BE2C (cell line): ENCODE measurements around the gene RETREG1.

ENCODE experiments used
- DNase-seq: peaks from one replicate; pipeline ENCODE4 v3.0.0-alpha.2; 2020
- H3K27me3 ChIP-seq: fragments of 250-450 bp; sonication (Bioruptor Pico); 2 replicates; pipeline ENCODE4 v1.5.1; 2020; ENCODE audit warnings: mild to moderate bottlenecking
- H3K36me3 ChIP-seq: fragments of 250-450 bp; sonication (Bioruptor Pico); 2 replicates; pipeline ENCODE4 v1.5.1; 2020; ENCODE audit warnings: mild to moderate bottlenecking
- H3K4me1 ChIP-seq: fragments of 250-450 bp; sonication (Bioruptor Pico); 2 replicates; pipeline ENCODE4 v1.5.1; 2020
- H3K4me3 ChIP-seq: 2 replicates; pipeline ENCODE4 v1.5.1; 2011; ENCODE audit warnings: low read depth, low read length
- H3K9me3 ChIP-seq: fragments of 250-450 bp; sonication (Bioruptor Pico); 2 replicates; pipeline ENCODE4 v1.5.1; 2020
- TF ChIP-seq, protein P1 (sequence below): IDR thresholded peaks from 2 replicates; pipeline ENCODE4 v1.5.1; 2012; ENCODE audit warnings: mild to moderate bottlenecking, low read depth, low read length

RETREG1 gene

DNA sequence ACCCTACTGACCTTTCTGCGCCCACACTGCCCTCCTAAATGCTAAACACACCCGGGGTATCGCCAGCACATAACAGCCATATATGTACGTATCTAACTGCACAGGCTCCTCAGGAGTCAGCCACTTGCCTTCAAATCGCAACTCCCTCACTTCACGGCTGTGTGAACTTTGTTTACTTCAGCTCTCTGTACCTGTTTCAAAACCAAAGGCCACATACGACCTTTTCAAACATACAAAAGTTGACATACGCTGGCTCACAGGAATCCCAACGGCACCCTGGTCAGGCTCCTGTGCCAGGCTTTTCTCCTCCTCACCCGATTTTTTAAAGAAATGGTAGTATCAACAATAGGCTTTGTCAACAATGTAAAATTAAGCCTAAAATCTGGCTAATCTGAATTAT is 112.2 kb downstream of the RETREG1 start:
- H3K4me3 ChIP-seq, result no peak overlapping the region
- no peaks in the 10 kb centered on the region for H3K36me3 ChIP-seq
- DNase-seq, result no peak
- H3K4me1 ChIP-seq, result no peaks in the 10 kb centered on the region
- H3K27me3 ChIP-seq, result no peaks in the 10 kb centered on the region
- TF ChIP-seq, protein P1, sequence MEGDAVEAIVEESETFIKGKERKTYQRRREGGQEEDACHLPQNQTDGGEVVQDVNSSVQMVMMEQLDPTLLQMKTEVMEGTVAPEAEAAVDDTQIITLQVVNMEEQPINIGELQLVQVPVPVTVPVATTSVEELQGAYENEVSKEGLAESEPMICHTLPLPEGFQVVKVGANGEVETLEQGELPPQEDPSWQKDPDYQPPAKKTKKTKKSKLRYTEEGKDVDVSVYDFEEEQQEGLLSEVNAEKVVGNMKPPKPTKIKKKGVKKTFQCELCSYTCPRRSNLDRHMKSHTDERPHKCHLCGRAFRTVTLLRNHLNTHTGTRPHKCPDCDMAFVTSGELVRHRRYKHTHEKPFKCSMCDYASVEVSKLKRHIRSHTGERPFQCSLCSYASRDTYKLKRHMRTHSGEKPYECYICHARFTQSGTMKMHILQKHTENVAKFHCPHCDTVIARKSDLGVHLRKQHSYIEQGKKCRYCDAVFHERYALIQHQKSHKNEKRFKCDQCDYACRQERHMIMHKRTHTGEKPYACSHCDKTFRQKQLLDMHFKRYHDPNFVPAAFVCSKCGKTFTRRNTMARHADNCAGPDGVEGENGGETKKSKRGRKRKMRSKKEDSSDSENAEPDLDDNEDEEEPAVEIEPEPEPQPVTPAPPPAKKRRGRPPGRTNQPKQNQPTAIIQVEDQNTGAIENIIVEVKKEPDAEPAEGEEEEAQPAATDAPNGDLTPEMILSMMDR, result no peak
- H3K9me3 ChIP-seq, result no peaks in the 10 kb centered on the region

DNA sequence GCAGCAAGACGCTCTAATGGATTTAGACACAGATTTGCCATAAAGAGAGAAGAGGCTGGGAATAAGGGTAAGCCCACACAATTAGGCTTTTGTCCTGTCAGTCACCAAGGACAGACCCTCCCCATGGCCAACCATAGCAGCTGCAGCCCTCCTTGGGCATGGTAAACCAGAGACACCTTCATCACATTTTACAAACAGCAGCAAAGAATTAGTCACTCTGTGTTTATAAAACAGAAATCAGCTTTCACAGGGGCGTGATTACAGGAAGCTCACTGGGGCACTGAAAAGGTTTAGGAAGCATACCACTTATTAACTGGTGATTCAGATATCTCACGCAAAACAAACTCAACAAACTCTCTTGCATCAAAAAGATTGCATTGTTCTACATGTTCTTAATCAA is 113.9 kb downstream of the RETREG1 start:
- Histone ChIP-seq H3K4me1 (no peaks in the 10 kb centered on the region), H3K27me3 (no peaks in the 10 kb centered on the region), H3K4me3 (no peak overlapping the region), H3K9me3 (no peaks in the 10 kb centered on the region), H3K36me3 (no peaks in the 10 kb centered on the region)
- no peak for DNase-seq
- TF ChIP-seq, protein P1, result no peak

DNA sequence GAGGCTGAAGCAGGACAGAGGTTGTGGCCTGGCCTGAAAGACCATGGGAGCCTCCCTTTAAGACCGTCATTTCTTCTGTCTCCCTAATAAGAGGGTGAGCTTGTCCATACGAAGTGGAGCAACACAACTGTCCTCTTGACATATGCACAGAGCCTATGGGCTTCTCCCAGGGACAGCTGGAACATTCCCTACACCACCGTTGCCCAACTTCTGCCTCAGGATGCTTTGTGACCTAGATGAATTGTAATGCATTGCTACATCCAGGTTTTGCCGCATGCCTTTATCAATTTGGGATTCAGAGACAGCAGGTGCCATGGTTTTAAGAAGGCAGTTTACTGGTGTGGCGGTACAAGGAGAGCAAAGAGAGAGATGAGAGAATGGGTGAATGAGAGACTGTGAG is 116.8 kb downstream of the RETREG1 start:
- H3K9me3 ChIP-seq, result no peaks in the 10 kb centered on the region
- TF ChIP-seq, protein P1, result no peak
- H3K36me3 ChIP-seq, result no peaks in the 10 kb centered on the region
- no peak overlapping the region for H3K4me3 ChIP-seq
- H3K4me1 ChIP-seq, result no peaks in the 10 kb centered on the region
- H3K27me3 ChIP-seq, result no peaks in the 10 kb centered on the region
- no peak for DNase-seq

DNA sequence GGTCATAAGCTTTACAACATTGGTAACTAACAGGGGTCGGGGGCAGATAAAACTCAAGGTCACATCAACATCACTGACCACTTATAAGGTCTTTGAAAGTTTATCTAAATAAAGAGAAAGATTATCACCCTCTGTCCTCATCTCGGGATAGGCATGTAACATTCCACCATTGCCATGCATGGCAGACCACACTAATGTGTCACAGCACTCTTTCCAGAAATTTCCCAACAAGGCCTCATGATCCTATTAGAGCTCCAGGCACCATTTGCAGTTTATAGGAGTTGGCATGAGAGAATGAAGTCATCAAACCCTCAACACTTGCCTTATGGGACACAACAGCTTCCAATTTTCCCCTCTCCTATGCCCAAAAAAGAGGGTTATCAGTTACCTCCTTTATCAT is 119.3 kb downstream of the RETREG1 start:
- Histone ChIP-seq H3K27me3 (no peaks in the 10 kb centered on the region), H3K4me3 (no peak overlapping the region), H3K4me1 (no peaks in the 10 kb centered on the region), H3K9me3 (no peaks in the 10 kb centered on the region), H3K36me3 (no peaks in the 10 kb centered on the region)
- TF ChIP-seq, protein P1, result no peak
- no peak for DNase-seq

DNA sequence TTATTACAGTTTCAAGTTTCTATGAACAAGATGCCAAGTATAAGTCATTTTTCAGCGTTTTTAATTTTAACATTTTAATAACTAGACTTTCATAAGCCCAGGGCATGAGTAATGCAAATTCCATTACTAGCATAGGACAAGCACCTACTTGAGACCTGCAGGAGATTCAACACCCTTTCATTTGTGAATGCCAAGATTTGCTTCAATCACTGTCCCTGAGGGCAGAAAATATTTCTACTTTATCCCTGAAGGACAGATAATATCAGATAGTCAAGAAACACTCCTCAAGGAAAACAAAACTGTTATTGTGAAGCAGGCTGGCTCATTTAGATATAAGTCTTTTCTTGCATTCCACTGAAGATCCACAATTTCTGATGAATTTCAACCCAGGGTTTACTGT is 123.5 kb downstream of the RETREG1 start:
- Histone ChIP-seq H3K27me3 (no peaks in the 10 kb centered on the region), H3K9me3 (no peaks in the 10 kb centered on the region), H3K4me1 (no peaks in the 10 kb centered on the region; the same call in 1 of the 2 replicates), H3K36me3 (no peaks in the 10 kb centered on the region), H3K4me3 (no peak overlapping the region)
- DNase-seq, result no peak
- TF ChIP-seq, protein P1, result no peak

DNA sequence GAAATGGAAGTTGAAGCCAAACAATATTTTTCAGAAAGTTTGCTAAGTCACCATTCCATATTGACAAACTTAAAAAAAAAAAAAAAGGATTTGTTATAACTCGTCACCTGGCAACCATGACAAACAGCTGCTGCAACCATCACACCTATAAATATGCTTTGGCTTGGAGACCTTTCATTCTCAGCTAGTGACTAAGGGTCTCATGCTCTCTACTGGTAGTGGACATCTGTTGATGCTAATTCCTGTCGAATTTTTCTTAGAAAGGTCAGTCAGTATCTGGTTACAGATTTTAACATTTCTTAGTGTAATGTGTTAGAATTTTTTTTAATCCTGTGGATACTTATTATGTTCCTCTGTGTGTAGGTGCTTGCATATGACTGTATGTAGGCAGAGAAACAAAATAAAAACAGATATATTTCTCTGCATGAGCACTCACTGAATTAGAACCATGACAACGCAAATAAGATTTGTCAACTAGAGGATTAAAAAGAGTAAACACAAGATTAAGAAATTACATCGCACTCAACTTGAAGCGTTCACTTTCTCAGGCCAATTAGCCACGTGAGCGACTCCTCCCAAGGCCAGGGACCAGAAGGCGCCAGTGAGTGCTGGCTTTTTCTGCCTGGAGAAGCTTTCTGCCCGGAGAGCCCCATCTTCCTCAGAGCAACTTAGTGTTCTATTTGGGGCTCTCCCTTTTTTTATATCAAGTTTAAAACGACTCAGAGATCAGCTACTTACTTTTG is 124.2 kb downstream of the RETREG1 start:
- TF ChIP-seq, protein P1, result no peak
- H3K27me3 ChIP-seq, result no peaks in the 10 kb centered on the region
- no peak overlapping the region for H3K4me3 ChIP-seq
- H3K4me1 ChIP-seq, result no peaks in the 10 kb centered on the region; the same call in 1 of the 2 replicates
- no peaks in the 10 kb centered on the region for H3K36me3 ChIP-seq
- DNase-seq, result no peak
- H3K9me3 ChIP-seq, result no peaks in the 10 kb centered on the region
